ENCODE results near the gene CTNNA2.

DNA sequence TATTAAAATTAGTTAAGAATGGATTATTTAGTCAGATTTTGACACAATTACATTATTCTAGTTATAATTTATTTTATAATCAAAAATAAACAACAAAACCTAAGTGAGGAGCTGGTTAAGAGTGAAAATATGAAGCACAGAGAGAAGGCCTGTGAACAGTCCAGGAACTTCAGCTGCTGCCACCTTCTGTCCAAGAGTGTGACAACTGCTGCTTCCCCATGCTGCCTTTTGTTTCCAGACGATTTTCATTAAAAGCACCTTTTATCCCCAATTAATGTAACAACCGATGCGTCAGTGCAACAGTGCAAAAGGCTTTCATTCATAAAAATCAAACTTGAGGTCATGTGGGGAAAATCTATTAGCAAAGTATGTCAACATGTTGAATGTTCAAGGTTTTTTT, 363.6 kb downstream of the CTNNA2 start:
- no peak for TF ChIP-seq ARNTL (CRISPR knock-in tag; IDR thresholded peaks at IDR 0.05; ENCODE audit: borderline replicate concordance, low read depth)
- no peak for TF ChIP-seq BACH2 (CRISPR knock-in tag; IDR thresholded peaks at IDR 0.05; ENCODE audit: borderline replicate concordance)
- no peak for TF ChIP-seq ZC3H10 (CRISPR knock-in tag; IDR thresholded peaks at IDR 0.05)
- no peak for TF ChIP-seq POU6F1 (CRISPR knock-in tag; IDR thresholded peaks at IDR 0.05; ENCODE audit: borderline replicate concordance, low read depth)
- no peak for TF ChIP-seq CSDC2 (CRISPR knock-in tag; IDR thresholded peaks at IDR 0.05)
- TF ChIP-seq ZNF70 (CRISPR knock-in tag; IDR thresholded peaks at IDR 0.05): no peak
- TF ChIP-seq CREB5 (CRISPR knock-in tag; IDR thresholded peaks at IDR 0.05; ENCODE audit: low read depth): no peak
- TF ChIP-seq ZFP30 (CRISPR knock-in tag; IDR thresholded peaks at IDR 0.05): no peak
- TF ChIP-seq ZFP3 (CRISPR knock-in tag; IDR thresholded peaks at IDR 0.05): no peak
